CD4-positive, alpha-beta T cell treated with Interleukin-4 for 1 hour (primary cell): Measurements from ENCODE around the gene ANO2.

Source experiments
- DNase-seq, 2 donors: peaks; one replicate each; pipeline ENCODE4 v3.0.0-alpha.2; 2020 to 2022

Gene ANO2

GRCh38 chr12:5808981-5809380 is 136.1 kb downstream of the ANO2 start:
- DNase-seq: no peak

- no peak for DNase-seq
These were observed 137.4 kb downstream of the ANO2 start for GRCh38 chr12:5807514-5808219.

GRCh38 chr12:5807090-5807414 is 138.0 kb downstream of the ANO2 start:
- no peak for DNase-seq

GRCh38 chr12:5806371-5807089 is 138.5 kb downstream of the ANO2 start:
- DNase-seq: no peak

DNA sequence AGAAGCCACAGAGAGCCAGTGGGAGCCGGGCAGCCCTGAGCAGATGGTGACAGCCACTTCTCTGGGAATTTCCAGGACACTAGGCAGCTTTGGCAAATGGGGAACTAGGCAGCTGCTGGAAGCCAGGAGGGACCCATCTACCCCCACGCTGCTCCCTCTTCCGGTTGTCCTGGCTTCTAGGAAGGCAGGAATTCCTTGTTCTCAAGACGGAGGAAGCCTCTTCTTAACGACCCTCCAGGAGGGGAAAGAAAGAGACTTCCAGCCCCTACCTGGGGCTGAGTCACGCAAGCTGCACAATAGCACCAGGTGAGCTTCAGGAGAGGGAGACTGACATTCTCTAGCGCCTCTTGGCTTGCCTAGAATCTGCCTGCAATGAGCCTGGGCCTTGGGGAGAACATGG is 141.5 kb downstream of the ANO2 start:
- DNase-seq: no peak

GRCh38 chr12:5798242-5799015 is 146.6 kb downstream of the ANO2 start:
- no peak for DNase-seq

DNA sequence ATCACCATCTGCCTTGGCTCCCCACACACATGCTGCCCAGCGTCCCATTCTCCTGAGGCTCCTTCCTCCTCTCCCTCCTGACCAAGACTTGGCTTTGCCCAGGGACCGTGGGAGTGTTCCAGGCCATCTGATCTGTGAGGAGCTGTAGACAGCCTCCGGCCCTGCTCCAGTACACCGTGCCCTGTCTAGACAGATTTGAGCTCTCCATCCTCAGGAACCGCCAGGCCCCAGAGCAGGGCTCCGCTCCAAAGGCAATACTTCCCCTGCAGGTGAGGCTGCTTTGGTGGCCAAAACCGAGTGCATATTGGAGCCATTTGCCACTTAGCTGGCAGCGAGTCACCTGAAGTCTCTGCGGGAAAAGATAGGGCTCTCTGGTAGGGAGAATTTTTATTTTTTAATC is 147.4 kb downstream of the ANO2 start:
- no peak for DNase-seq

GRCh38 chr12:5796959-5797225 is 148.2 kb downstream of the ANO2 start:
- no peak for DNase-seq

GRCh38 chr12:5796171-5796958 is 148.7 kb downstream of the ANO2 start:
- no peak for DNase-seq

- no peak for DNase-seq
These were observed 150.9 kb downstream of the ANO2 start for GRCh38 chr12:5794156-5794555.

GRCh38 chr12:5792343-5792742 is 152.7 kb downstream of the ANO2 start:
- no peak for DNase-seq

- DNase-seq: no peak
These were observed 155.5 kb downstream of the ANO2 start for GRCh38 chr12:5789469-5789968.

- no peak for DNase-seq
These were observed 157.2 kb downstream of the ANO2 start for GRCh38 chr12:5787828-5788227.

GRCh38 chr12:5785601-5786000 is 159.5 kb downstream of the ANO2 start:
- no peak for DNase-seq

GRCh38 chr12:5784462-5785130 is 160.5 kb downstream of the ANO2 start:
- DNase-seq: no peak

GRCh38 chr12:5783289-5783920 is 161.7 kb downstream of the ANO2 start:
- DNase-seq: no peak

GRCh38 chr12:5780536-5780935 is 164.5 kb downstream of the ANO2 start:
- DNase-seq: no peak

- no peak for DNase-seq
These were observed 165.7 kb downstream of the ANO2 start for GRCh38 chr12:5779401-5779800.

- DNase-seq: no peak
These were observed 166.2 kb downstream of the ANO2 start for GRCh38 chr12:5778821-5779220.

- DNase-seq: no peak
These were observed 167.6 kb downstream of the ANO2 start for GRCh38 chr12:5777451-5777850.

- no peak for DNase-seq
These were observed 169.0 kb downstream of the ANO2 start for GRCh38 chr12:5776091-5776490.

DNA sequence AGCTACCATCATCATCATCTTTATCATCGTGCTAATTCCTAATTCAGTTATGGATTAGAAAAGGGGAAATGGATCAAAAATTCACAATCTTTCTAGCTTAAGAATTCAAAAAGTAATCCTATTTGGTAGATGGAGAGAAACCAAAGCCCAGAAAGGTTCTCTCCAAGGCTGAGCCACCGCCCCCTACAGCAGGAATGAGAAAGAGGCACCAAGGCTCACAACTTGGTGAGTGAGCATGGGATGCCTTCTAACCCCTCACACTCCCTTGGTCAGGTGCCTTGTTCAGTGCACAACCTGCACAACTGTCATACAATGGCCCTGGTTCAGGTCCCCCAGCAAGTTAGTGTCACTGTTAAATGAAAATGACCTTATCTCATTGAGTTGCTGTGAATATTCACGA is 171.5 kb downstream of the ANO2 start:
- no peak for DNase-seq
